Hepatic stellate cell (primary cell): Measurements from ENCODE around the gene APC2.
"Not testable (repeated sequence)": the region's sequence is repeated elsewhere in the genome, so short reads cannot be mapped to it uniquely, and the experiment has no call there.

Source experiments
- DNase-seq: peaks from one replicate; pipeline ENCODE4 v3.0.0; 2011; ENCODE audit warnings: low spot score

The APC2 gene

DNA sequence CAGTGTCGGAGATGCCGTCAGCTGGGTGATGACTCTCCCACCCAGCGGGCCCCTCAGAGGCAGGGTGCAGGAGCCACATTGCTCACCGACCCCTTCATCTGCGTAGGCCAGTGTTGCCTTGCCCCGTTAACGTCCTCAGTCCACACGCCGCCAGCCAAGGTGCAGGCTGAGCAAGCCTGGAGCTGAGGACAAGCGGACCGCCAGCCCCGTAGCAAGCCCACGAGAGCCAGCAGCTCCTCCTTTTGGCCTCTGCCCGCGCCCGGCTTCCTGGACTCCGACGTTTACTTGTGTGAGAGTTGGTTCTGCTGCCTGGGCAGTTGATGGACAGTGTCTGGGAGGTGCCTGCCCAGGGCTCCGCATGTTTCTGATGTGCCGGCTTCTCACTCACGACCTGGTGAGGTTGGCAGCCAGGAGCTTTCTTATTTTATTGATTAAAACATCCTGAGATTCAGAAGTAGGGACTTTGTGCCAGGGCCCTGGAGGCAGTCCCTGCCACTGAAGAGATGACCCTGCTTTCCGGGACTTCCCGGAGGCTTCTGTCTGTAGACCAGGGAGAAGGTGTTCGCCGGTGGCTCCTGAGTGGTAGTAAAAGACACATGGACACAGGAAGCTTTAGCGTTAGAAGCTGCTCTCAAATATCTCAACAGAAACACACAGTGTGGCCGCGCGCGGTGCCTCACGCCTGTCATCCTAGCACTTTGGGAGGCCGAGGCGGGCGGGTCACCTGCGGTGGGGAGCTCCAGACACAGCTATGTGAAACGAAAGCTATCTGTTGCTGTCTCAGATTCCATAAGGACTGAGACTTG lies 36.7 kb upstream of the APC2 start:
- no peak for DNase-seq

- peak; percentile 40 for DNase-seq
Observed at GRCh38 chr19:1416014-1416841, 33.7 kb upstream of the APC2 start.

DNA sequence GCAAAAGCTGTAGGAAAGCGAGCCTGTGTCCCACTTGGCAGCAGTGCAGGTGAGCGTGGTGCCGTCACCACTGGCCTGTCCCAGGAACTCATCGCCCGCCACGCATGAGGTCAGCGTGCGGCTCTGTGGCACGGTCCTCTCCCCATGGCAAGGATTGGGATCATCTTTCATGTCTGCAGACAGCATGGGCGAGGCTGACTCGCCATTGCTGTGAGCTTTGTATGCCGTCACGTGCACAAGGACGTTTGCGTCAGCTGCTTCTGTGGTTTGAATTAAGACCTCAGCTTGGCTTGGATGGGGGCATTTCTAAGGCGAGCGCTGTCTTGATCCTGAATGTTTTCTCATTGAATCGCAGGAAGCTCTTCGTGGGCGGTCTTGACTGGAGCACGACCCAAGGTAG lies 32.8 kb upstream of the APC2 start:
- no peak for DNase-seq

DNA sequence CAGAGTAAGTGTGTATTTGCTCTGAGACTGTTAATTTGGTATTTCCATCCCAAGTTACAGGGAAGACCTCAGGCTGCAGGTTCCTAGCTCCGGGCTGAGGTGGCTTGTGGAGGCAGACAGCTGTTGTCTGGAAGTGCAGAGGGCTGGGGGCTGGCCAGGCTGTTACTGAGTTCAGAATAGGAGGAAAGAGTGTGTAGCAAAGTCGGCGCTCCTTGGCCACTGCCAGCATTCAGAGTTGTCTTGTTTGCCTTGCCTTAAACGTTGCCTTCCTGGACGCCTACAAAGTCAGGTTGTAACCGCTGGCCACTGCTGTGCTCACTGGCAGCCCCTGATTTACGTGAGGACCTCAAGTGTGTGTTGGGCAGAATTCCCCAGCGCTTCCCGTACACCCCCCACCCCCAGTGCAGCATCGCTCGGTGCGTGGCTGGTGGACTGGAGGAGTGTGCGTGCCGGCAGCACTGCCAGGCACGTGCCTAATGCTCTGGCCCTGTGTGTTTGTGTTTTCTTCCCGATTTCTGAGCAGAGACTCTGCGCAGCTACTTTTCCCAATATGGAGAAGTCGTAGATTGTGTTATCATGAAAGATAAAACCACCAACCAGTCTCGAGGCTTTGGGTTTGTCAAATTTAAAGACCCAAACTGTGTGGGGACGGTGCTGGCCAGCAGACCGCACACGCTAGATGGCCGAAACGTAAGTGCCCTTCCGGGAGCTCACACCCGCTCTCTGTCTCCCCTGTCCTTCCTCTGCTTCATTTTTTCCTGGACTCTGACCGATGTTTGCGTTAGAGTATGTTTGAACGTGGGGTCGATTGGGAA lies 32.0 kb upstream of the APC2 start:
- DNase-seq: no peak

DNA sequence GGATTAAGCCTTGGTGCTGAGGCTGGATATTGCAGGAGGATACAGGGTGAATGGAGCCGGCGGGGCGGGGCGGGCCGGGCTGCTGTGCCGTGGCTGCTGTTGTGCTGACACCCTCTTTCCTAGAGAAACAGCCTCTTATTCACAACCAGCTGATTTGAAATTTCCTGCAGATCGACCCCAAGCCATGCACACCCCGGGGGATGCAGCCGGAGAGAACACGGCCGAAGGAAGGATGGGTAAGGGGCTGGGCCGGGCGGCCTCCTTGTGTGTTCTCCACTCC lies 31.5 kb upstream of the APC2 start:
- no peak for DNase-seq

- no peak for DNase-seq
Observed at GRCh38 chr19:1418951-1419738, 30.8 kb upstream of the APC2 start.

- DNase-seq: not testable (repeated sequence)
Observed at GRCh38 chr19:1420085-1420484, 29.8 kb upstream of the APC2 start.

GRCh38 chr19:1420590-1420989 lies 29.3 kb upstream of the APC2 start:
- DNase-seq: no peak

DNA sequence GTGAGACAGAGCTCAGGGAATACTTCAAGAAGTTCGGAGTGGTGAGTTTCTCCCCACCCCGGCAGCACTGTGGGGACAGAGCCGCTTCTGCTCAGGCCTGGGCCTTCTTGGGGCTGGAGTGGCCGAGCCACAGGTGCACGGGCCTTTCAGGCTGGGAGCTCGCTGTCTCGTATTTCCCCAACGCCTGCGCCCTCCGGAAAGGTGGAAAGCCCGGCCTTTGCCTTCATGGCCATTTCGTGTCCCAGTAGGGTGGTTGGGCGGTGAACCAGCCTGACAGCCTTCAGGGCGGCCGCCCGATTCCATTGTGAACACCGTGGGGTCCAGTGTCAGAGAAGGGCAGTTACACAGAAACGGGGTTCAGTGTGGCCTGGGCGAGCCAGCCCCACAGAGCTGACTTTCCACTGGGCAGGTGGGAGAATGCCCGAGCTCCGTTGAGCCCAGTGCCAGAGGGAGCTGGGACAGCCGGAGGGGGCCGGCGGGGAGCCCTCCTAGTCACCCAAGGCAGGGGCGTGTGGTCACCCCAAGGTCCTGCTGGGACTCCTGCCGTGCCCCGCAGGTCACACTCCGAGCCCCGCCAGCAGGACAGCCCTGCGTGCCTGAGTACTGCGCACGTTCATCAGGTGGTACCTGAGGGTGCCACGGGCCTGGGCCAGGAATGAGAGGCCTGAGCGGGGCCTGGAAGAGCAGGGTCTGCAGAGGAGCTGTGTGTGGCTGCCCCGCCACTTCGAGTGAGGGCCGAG lies 28.5 kb upstream of the APC2 start:
- DNase-seq: no peak

GRCh38 chr19:1421958-1422305 lies 28.0 kb upstream of the APC2 start:
- no peak for DNase-seq

DNA sequence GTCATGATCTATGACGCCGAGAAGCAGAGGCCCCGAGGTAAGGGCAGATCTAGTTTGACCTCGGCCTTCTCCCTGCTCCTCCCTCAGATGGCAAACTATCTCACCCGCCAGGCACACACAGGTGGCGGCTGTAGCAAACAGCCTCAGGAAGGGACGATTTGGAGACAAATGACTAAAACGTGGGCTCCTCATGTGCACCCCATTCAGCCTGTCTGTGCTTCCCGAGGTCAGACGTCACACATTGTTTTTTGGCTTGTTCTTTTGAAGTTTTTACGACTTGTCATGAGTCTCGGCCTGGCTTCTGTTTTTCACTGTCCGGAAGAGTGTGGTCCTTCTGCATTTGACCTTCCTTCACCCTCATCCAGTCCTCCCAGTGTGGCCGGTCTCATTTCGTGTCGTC lies 27.6 kb upstream of the APC2 start:
- no peak for DNase-seq

DNA sequence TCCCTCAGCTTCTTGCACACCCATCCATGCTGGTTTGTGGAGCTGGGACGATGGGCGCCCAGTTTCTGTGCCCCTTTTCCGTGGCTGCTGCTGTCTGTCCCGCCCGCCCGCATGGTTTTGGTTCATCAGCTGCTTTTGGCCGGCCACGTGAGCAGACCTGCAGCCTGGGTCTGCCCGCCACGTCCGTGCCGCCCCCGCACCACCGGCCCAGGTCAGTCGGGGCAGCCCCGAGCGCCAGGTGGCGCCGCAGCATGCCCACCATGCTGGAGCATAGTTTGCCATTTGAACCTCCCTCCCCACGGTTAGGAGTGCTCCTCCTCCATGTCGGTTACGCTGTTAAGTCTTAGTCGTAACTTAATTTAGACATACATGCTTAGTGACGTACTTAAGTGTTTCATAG lies 27.0 kb upstream of the APC2 start:
- DNase-seq: no peak

DNA sequence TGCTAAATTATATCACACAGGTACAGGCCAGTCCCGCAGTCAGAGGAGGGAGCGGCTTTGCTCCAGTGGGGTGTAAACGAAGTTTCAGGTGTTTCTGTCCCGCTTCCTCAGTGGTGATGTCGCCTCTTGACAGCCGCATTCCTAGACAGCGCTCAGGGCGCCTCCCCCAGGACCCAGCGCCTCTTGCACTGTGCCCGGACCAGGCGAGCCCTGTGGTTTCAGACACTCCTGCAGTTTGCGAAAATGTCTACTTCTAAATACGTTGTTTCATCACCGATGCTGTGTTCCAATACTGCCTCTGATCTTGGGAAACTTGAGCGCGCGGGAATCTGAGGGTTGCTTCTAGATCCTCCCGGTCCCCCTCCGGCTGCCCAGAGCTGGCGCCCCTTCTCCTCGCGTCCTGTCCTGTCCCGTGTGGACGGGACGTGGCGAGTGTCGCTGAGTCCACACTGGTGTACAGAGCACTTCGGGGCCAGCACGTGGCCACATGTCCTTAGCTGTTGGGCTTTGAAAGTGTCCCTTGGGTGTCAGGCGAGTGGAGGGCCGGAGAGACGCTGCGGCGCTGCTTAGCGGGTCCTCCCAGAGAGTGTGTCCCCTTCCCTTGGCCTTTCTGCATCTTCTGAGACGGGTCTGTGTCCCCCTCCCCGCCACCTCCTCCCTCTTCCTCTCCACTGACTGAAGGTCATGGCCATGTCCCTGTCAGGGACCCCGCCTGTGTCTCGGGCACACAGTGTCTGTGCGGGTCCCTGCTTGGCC lies 26.3 kb upstream of the APC2 start:
- no peak for DNase-seq

DNA sequence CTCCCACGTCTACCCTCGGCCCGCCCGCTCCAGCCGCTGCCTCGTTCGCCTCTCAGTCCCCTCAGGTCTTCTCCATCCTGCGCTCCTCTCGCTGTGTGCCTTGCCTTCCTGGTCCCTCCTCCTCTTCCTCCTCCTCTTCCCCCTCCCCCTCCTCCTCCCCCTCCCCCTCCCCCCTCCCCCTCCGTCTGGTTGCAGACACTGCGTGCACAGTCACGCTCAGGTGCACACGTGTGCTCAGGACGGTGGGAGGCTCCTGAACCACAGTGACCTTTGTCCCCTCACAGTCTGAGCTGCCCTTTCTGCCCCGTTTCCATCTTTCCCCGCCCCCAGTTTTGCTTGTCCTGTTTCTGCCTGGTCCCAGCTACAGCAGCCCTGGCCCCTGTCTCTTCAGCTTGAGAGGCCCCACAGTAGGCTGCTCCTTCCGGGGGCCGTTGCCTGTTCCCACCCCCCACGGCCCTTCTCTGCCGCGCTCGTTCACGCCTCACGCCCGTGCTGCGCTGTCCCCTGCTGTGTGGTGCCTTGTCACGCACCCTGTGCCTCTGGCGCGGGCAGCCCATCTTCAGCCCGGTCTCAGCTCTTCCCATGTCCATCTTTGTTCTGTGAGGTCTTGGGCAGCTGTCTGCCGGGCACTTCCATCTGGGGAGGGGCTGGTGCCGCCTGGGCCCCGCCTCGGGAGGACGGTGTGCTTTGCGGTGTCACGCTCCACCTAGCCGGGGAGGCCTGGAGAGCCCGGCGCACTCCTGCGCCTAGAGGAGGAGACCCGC lies 25.5 kb upstream of the APC2 start:
- no peak for DNase-seq

- no peak for DNase-seq
Observed at GRCh38 chr19:1425102-1425837, 24.7 kb upstream of the APC2 start.

DNA sequence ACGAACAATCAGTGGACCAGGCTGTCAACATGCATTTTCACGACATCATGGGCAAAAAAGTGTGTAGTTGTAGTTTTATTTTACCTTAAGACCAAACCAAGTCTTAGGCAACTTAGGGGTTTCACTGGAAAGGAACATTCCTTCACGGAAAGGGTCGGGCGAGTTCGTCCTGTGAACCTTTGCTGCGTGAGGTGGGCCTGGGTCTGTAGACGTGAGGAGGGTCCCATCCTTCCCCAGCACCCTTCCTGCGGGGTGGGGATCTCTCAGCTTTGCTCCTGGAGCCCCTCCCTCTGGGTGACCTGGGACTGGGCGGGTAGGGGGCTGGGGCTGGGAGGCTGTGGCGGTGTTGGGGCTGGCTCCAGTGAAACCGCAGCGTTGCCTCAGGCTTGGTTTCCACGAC lies 24.0 kb upstream of the APC2 start:
- DNase-seq: no peak

- DNase-seq: no peak
Observed at GRCh38 chr19:1426736-1427135, 23.2 kb upstream of the APC2 start.

GRCh38 chr19:1427221-1427920 lies 22.6 kb upstream of the APC2 start:
- no peak for DNase-seq
